Type B pancreatic cell (in vitro differentiated cells): Measurements from ENCODE around the gene XPO1. TPM values are rescaled to one million over a fixed set of nuclear protein-coding genes. Genes with fewer than 3 reads are reported as not detected.
A peak's percentile ranks its signal among the peaks of the same experiment; 100 is the strongest.
"Not testable (repeated sequence)": the region's sequence is repeated elsewhere in the genome, so short reads cannot be mapped to it uniquely, and the experiment has no call there.

Experiments used
- DNase-seq: peaks from one replicate; pipeline ENCODE4 v3.0.0; 2021; ENCODE audit warnings: mixed read lengths; ENCODE audit not compliant: unreplicated experiment; ENCODE audit errors: extremely low spot score
- H3K27ac Mint-ChIP-seq: 2 replicates; pipeline ENCODE4 v1.8.0; 2021; ENCODE audit warnings: mild to moderate bottlenecking, mixed read lengths
- H3K27me3 Mint-ChIP-seq: 2 replicates; pipeline ENCODE4 v1.8.0; 2021; ENCODE audit warnings: mixed read lengths
- H3K36me3 Mint-ChIP-seq: 2 replicates; pipeline ENCODE4 v1.8.0; 2021; ENCODE audit warnings: mixed read lengths
- H3K4me1 Mint-ChIP-seq: one replicate; pipeline ENCODE4 v1.8.0; 2021; ENCODE audit warnings: mixed read lengths; ENCODE audit not compliant: unreplicated experiment
- H3K4me3 Mint-ChIP-seq: 2 replicates; pipeline ENCODE4 v1.8.0; 2021; ENCODE audit warnings: mild to moderate bottlenecking, mixed read lengths
- H3K9me3 Mint-ChIP-seq: 2 replicates; pipeline ENCODE4 v1.8.0; 2021; ENCODE audit warnings: mixed read lengths
- CTCF ChIP-seq: fragments of 200-600 bp; sonication (generic); conservative IDR thresholded peaks from 2 replicates; pipeline ENCODE4 v1.5.0; 2021; ENCODE audit warnings: antibody characterized with exemption, mild to moderate bottlenecking
- total RNA-seq: library from RNA; stranded (reverse); gene quantifications from 2 replicates; pipeline ENCODE4 v1.2.1, GENCODE V29; 2021; ENCODE audit warnings: low replicate concordance

Gene XPO1
- total RNA-seq, 1 donor from 2014 or later = 227 TPM

- Mint-ChIP-seq H3K9me3 (no peaks in the 10 kb centered on the region), H3K27me3 (no peaks in the 10 kb centered on the region), H3K27ac (peak overlapping the region; percentile 17), H3K4me3 (no peak overlapping the region), H3K4me1 (peaks cover 4% of the 10 kb centered on the region), H3K36me3 (no peaks in the 10 kb centered on the region)
- no peak for TF ChIP-seq CTCF
- DNase-seq = peak; percentile 8
These were observed 12.4 kb upstream of the XPO1 start for GRCh38 chr2:61550375-61551209.

GRCh38 chr2:61549546-61549945 is 11.4 kb upstream of the XPO1 start:
- no peaks in the 10 kb centered on the region for H3K36me3 Mint-ChIP-seq
- no peak for TF ChIP-seq CTCF
- no peaks in the 10 kb centered on the region for H3K9me3 Mint-ChIP-seq
- H3K27me3 Mint-ChIP-seq = no peaks in the 10 kb centered on the region
- H3K4me1 Mint-ChIP-seq = peaks cover 4% of the 10 kb centered on the region
- no peak overlapping the region for H3K27ac Mint-ChIP-seq
- DNase-seq = peak; percentile 37
- H3K4me3 Mint-ChIP-seq = no peak overlapping the region

- no peaks in the 10 kb centered on the region for H3K9me3 Mint-ChIP-seq
- peaks cover 3% of the 10 kb centered on the region for H3K27me3 Mint-ChIP-seq
- H3K4me3 Mint-ChIP-seq = no peak overlapping the region
- peaks cover 5% of the 10 kb centered on the region for H3K4me1 Mint-ChIP-seq
- H3K27ac Mint-ChIP-seq = no peak overlapping the region
- no peak for DNase-seq
- TF ChIP-seq CTCF = peak; percentile 52
- H3K36me3 Mint-ChIP-seq = peaks cover 2% of the 10 kb centered on the region
These were observed 4.9 kb upstream of the XPO1 start for GRCh38 chr2:61543062-61543461.

GRCh38 chr2:61540167-61540566 is 2.0 kb upstream of the XPO1 start:
- DNase-seq, H3K4me3 Mint-ChIP-seq, H3K9me3 Mint-ChIP-seq, H3K4me1 Mint-ChIP-seq, H3K27me3 Mint-ChIP-seq: not testable (repeated sequence)
- Mint-ChIP-seq H3K36me3 (peaks cover 12% of the 10 kb centered on the region), H3K27ac (peak overlapping the region; percentile 72)

GRCh38 chr2:61538920-61539520 is 864 bp upstream of the XPO1 start:
- H3K9me3 Mint-ChIP-seq = no peaks in the 10 kb centered on the region
- peak overlapping the region; percentile 100 for H3K27ac Mint-ChIP-seq
- no peak for TF ChIP-seq CTCF
- H3K4me3 Mint-ChIP-seq = peak overlapping the region; percentile 99
- no peak for DNase-seq
- peaks cover 12% of the 10 kb centered on the region for H3K36me3 Mint-ChIP-seq
- peaks cover 9% of the 10 kb centered on the region for H3K27me3 Mint-ChIP-seq
- H3K4me1 Mint-ChIP-seq = peaks cover 17% of the 10 kb centered on the region

GRCh38 chr2:61537950-61538199 is 281 bp downstream of the XPO1 start:
- no peak for DNase-seq
- peaks cover 12% of the 10 kb centered on the region for H3K36me3 Mint-ChIP-seq
- peaks cover 17% of the 10 kb centered on the region for H3K4me1 Mint-ChIP-seq
- TF ChIP-seq CTCF = no peak
- peak overlapping the region; percentile 100 for H3K27ac Mint-ChIP-seq
- no peaks in the 10 kb centered on the region for H3K9me3 Mint-ChIP-seq
- H3K27me3 Mint-ChIP-seq = peaks cover 9% of the 10 kb centered on the region
- peak overlapping the region; percentile 99 for H3K4me3 Mint-ChIP-seq
